Inferior parietal cortex (tissue), 1 donor: ENCODE results near the gene RNF212.

Experiments used
- DNase-seq: peaks from one replicate; pipeline ENCODE4 v3.0.0-alpha.2; 2016; ENCODE audit errors: extremely low spot score

Gene RNF212

DNA sequence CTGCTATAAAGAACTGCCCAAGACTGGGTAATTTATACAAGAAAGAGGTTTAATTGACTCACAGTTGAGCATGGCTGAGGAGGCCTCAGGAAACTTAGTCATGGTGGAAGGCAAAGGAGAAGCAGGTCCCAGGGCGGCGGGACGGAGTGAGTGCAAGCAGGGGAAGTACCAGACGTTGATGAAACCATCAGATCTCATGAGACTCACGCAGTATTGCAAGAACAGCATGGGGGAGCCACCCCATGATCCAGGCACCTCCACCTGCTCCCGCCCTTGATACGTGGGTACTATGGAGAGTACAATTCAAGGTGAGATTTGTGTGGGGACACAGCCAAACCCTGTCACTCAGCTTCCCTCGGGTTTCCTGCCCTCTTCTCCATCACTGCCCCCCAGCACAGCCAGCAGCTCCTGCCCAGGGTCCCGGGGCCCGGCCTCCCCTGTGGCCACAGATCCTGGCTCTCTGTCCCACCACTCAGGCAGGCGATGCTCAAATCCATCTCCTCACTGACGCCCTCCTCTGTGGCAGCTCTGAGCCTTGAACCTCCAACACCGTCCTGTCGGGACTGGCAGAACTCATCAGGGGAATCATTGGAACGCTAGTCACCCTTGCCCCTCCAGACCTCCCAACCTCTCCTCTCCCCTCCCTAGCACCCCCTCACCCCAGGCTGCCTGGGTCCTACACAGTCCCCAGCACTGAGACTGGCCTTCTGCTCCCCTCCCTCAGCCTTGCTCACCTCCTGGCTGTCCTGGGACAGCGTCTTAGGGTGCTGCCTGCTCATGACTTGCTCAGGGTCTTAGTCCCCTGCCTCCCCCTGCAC lies 64.4 kb downstream of the RNF212 start:
- no peak for DNase-seq

DNA sequence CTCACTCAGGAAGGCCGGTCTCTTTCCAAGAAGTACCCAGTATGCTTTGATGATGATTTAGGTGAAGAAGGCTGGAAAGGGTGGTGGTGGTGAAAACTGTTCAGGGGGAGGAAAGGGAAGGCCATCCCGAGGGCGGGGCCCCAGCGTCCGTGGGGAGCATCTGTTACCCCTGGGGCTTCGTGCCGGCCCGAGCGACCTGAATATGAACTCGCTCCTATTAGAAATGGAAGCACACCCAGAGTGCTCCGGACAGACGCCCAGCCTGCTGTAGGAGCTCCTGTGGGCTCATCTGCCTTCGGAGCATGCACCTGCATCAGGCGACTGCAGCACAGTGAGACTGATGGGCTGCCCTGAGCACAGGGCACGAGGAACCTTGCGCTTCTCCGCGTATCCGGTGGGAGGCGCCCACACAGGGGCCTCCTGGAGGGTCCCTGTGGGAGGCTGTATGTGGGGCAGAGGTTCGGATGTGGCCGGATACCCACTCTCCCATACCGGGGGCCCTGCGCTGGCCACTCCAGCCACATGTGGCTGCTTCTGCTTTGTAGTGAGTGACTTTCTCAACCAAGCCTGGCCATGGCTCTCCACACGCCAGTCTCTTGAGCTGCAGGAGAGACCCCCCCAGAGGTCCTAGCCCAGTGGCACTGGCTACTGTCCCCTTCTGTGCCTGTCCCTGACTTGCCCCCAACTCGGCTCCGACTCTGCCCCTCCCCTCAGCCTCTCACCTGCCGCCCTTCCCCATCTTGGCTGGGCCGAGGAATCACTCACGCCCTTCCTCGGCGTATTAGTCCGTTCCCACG lies 65.2 kb downstream of the RNF212 start:
- no peak for DNase-seq

DNA sequence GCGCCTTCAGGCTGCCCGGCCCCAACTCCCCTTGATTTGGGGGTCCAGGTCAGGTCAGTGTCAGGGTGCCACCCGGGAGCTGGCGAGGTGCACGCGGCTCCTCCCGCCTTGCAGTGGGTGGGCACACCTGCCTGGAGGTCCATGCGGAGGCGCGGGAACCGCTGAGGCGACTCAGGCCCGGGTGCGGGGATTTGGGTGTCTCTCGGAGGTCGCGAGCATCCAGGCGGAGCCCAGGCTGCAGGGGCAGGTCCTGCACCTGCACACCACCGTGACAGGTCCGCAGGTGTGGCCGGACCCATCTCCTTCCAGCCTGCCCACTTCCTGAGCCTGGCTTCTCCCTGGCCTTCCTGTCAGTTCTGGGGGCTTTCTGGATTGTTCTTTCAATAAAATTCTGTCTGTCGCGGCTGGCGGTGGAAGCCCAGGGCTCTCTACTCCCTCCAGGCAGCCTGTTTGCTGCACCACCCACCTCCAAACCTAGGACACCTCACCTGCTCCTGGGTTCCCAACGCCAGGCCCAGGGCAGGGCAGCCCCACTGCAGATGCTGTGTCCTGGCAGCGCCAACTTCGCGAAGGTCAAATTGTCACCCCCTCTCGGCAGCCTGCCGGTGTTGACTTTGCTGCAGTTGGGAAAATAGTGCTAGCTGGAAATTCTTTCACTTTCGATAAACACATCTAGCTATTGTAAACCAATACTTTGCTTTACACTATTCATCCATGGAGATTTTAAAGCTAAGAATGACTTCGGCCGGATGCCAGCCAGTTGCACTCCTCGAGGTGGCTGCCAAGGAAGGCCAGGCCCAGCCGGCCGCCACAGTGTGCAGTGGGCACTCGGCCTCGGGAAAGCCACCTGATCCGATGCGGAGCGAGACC lies 66.0 kb downstream of the RNF212 start:
- no peak for DNase-seq

DNA sequence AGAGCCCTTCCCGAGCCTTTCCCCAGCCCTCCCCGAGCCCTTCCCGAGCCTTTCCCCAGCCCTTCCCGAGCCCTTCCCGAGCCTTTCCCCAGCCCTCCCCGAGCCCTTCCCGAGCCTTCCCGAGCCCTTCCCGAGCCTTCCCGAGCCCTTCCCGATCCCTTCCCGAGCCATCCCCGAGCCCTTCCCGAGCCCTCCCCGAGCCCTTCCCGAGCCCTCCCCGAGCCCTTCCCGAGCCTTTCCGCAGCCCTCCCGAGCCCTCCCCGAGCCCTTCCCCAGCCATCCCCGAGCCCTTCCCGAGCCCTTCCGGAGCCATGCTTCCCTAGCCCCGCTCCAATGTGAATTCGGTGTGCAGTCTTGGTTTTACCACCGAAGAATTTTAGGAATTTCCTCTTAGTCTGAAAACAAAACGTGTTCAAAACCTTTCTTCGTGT lies 66.8 kb downstream of the RNF212 start:
- peak; percentile 22 for DNase-seq

DNA sequence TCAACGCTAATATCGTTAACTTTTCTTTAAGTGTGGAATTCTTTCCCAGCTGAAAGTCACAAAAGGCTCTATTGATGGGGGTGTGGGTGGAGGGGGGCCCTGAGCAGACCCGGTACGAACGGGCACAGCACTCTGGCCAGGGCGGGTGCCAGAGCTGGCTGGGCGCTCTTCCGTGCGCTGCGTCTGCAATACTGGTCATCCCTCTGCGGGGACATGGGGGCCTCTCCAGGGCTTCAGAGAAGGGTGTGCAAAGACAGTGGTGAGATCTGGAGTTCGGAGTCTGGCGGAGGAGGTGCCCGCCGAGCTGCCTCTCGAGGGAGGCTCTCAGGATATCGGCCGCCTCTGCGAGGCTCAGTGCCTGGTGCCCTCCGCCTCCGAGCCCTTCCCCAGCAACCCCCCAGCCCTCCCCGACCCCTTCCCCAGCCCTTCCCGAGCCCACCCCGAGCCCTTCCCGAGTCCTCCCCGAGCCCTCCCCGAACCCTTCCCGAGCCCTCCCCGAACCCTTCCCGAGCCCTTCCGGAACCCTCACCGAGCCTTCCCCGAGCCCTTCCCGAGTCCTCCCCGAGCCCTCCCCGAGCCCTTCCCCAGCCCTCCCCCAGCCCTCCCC lies 67.7 kb downstream of the RNF212 start:
- DNase-seq = no peak

DNA sequence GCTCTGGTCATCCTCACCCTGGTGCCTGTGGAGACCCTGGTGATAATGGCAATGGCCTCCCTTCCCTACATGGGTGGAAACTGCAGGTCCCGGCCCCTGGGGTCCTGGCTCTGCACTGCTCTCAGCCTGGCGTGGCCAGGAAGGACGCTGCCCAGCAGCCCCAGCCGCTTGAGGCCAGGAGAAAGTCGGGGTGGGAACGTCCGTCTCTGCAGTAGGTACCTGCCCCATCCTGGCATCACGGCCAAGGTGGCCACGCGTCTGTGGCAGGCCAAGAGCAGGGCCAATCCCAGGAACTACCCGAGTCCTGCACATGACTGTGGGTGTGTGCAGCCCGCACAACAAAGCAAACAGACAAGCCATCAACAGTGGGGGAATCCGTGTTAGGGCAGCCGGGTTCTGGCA lies 68.2 kb downstream of the RNF212 start:
- DNase-seq = no peak

DNA sequence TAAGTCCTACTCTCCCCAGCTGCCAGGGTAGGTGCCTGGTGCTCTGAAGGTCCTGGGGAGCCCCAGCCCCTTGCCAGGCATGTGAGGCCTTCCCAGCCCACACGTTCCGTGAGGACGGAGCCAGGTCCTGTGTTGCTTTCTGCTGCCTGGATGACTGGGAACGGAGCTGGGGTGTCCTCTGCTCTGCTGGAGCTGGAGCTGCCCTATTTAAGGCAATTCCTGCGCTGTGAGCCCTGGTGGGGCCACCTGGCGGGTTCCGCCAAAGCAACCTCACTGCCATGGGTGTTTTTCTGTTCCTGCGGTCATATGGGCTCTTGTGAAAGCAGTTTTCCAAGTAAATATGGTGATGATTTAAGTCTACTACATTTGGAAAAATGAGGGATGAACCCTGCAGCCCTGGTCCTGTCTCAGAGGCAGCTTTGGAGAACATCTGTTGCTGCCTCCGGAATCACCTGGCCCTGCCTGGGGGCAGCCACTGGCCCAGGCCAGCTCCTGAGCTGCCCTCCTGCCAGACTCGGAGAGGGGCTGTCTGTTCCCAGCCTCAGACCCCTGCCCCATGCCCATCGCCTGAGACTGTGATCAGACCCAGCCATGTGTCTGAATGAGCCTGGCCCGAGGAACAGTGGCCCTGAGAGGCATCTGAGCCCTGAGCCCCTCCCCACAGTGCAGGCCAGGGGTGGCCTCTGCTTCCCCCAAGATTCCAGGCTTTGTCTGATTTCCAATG lies 68.7 kb downstream of the RNF212 start:
- no peak for DNase-seq

DNA sequence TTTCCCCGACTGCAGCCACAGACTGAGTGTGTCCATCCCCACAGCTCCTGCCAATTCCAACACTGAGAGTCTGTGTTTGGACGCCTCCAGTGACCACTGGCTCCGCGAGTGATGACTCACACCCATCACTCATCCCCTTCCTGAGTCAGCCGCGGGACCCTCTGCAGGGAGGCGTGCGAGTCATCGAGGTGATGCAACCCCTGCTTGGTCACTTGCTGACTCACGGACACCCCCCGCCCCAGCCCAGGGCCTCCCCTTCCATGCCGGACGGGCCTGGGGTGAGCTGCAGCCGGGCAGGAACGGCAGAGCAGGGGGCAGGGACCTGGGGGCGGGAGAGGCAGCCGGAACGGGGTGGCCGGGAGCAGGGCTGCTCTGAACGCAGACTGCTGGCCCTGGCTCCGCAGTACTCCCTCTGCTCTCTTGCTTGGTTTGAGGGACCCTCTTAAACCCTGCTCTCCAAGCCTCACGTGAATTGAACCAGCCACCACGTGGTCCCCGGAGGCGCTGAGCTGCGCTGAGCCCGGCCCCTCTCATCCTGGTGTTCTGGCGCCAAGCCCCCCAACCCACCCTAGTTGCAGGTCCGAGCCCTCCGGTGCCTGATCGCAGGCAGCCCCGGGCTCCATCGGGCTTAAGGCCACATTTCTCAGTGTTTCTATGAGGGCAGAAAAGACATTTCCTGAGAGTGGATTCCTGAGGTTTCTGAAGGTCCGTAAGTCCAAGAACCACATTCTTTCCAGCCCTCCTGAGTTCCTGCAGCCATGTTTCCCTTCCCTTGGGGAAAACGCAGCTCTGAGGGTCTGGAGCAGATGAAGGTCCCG lies 69.5 kb downstream of the RNF212 start:
- DNase-seq = peak; percentile 60

DNA sequence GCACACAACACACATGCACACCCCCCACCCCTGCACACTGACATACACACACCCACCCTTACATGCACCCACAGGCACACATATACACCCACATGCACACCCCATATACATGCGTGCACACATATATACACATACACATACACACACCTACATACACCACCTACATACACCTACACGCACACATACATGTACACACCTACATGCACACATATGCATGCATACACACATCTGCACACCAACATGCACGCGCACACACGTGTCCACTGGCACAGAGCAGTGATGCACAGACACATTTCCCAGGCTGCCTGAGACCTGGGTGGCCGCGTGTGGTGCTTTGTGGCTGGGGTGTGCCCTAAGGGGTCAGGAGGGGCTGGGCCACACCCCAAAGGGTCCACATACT lies 70.2 kb downstream of the RNF212 start:
- DNase-seq = no peak

DNA sequence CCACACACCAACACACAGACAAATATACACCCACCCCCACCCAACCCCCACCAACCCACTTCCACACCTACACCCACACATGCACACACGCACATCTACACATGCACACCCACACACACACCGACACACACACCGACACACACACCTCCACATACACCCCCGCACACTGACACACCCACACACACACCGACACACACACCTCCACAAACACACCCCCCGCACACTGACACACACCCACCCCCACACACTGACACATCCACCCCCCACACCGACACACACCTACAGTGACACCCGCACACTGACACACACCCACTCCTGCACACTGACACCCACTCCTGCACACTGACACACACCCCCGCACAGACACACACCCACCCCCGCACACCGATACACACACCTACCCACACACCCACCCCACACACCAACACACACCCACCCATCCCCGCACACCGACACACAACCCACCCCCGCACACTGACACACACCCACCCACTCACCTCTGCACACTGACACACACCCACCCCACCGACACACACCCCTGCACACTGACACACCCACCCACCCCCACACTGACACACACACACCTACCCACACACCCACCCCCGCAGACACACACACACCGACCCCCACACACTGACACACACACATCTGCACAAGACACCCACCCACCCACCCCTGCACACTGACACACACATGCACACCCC lies 70.9 kb downstream of the RNF212 start:
- DNase-seq = no peak

DNA sequence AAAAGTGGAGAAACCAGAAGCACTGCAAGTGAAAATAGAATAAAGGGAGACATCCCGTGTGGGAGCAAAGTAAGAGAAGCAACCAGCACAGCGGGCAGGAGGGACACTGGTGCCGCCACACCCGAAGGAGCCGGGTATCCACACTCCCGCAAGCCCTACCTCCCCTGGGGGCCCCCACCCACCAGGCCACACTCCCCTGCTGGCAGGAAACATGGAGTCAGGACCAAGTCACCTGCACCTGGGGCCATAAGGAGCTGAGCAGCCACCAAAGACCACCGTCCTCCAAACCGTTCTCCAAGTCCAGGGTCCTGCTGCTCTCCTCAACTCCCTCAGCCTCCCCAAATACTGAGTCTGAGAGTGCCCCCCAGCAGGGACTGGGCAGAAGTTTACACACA lies 71.4 kb downstream of the RNF212 start:
- no peak for DNase-seq

DNA sequence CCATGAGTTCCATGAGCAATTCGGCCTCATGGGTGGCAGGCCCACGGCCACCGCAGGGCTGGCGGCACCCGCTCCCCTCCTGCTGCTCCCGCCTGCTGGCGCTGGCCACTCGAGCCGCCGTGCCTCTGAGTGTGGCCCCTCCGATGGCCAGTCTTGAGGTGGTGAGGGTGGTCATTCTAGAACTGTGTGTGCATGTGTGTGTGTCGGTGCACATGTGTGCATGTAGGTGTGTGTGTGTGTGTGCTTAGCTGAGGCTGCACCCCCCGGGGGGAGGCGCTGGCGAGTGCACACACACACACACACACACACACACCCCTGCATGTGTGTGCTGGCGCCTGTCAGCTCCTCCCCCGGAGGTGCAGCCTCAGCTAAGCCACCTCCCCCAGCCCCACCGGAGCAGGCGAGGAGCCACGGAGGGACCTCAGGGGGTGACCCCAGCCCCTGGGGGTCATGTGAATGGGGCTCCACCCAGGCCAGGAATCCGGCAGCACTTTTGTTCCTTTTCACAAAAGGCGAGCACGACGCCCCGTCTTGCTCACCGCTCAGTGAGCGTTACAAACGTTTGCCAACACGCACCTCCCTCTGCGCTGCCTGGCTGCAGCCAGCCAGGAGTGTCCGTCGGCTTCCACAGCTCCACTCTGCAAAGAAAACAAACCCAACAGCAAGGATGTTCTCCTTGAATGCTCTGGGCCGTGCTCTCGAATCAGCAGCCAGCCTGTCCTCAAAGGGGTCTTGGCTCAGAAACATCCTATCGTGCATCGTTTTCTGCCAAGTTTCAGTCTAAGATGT lies 72.0 kb downstream of the RNF212 start:
- peak; percentile 31 for DNase-seq

DNA sequence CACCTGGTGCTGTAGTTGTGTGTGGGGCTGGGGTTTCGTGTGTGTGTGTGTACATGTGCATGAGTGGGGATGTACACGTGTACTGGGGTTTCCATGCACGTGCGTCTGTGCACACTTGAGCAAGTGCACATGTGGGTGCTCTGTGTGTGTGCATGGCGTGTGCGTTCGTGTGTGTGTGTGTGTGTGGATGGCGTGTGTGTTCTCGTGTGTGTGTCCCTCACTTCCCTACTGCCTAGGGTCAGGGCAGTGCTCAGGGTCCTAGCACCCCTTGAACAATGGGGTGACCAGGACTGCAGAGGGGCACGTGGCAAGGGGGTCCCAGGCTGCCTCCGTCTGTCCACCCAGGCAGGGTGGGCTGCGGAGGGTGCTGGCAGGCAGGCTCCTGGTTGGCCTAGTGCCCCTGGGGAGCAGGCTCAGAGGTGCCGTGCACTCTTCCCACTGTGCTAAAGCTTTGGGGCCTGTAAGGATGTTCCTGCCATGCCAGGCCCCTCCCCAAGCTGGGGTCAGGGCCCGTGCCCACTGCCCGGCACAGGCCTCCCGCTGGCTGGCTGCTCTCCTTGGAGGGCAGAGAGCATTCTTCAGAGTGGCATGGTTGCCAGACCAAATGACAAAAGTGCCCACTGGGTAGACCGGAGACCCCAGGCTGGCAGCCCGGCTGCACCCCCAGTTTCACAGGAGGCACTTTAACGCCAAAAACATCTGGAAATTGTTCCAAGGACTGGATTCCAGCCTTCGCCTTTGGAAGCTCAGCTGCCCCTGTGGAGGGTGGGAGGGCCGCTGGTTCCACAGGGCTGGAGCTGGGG lies 72.8 kb downstream of the RNF212 start:
- no peak for DNase-seq

DNA sequence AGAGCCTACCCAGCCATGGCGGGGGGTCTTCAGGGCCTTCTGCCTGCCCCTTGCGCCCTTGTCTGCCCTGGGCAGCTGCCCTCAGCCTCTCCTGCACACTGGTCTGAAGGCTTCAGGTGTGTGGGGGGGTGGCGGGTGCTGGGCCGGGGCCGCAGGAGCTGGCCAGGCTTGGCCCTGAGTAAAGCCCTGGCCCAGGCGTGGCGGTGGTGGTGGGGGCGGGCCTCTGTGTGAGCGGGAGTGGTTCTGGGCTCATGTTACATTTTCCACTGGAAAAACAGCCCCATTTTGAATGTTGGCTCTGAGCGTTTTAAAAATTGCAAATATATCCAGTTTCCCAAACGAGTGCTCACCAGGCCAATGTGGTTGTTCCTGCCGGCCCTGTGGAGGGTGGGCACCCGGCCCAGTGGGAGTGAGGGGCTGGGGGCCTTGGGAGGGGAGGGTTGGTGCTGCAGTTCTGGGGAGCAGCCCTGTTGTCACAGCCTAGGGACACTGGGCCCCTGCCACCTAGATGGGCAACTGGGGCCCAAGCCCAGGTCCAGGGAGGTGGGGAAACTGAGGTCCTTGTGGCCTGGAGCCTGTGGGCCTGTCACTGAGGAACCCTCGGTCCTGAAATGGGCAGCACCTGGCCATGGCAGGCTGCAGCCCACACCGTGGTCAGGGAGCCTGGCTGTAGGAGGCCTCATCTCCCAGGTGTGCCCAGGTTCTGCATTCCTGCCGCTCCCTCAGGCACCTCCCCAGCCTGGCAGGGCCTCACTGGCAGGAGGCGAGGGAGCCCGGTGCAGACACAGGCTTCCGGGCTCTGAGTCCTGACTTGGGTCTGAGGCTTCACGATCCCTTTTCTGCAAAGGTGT lies 73.6 kb downstream of the RNF212 start:
- no peak for DNase-seq

DNA sequence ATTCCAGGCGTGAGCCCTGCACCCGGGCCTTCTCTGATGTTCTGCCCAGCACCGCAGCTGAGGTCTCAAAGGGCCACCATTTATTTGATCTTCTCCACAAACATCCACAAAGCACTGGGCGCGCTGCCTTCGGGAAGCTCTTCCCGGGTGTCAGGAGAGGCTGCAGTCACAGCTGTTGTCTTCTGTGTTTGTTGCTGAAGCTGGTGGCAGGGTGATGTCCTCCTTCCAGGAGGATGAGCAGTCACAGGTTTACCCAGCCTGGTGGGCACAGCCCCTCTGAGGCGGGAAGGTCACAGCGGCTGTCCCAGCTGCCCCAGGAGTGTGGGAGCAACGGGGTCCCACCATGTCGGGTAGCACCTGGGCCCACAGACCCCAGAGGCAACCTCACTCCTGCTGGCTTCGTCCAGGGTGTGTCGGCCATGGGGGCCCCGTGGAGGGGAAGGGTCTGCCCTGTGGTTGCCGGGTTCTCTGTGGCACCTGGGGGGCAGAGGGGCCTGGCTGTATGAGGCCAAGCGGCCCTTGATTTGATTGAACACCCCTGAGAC lies 74.3 kb downstream of the RNF212 start:
- DNase-seq = no peak

DNA sequence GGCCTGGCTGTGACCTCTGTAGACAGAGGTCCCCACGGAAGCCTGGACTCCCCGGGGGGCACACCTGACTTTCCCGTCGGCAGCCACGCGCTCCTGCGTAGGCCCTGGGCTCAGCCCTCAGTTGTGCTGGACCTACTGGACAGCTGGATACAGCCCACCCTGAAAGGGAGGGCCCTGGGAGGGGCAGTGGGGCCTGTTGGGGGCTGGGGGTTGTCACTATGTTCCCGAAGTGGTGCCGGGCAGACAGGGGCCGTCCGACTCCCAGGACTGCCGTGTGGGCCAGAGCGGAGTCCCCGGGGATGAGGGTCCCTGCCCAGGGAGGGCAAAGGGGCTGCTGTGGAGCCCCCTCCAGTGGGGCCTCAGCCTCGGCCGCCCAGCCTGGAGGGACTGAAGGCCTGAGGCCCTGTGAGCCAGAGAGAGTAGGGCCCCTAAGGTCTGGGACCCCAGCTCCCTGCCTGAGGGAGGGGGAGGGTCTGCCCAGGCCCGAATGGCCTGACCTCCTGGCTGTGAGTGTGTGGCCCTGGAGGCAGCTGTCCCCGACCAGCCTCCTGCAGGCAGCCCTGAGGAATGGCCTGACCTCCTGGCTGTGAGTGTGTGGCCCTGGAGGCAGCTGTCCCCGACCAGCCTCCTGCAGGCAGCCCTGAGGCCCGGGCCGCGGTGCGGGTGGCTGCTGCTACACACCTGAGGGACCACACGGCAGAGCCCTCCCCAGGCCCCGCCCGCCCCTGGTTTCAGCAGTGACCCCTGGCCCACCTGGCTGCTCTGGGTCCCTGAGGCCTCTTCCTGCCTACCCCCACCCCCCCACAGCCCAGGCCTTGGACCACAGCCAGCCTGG lies 76.2 kb downstream of the RNF212 start:
- DNase-seq = no peak
